Measurements from ENCODE around the gene GABRR2. TPM values are rescaled to one million over a fixed set of nuclear protein-coding genes. Genes with fewer than 3 reads are reported as not detected.

The GABRR2 gene
- polyA plus RNA-seq, 1 donor from 2014 or later: 0.31 TPM

GRCh38 chr6:89314692-89315091 is 407 bp downstream of the GABRR2 start:
- H3K79me2 ChIP-seq (replicated peaks; ENCODE audit: insufficient read depth, low read length): no peaks in the 10 kb centered on the region
- no peaks in the 10 kb centered on the region for H3K27me3 ChIP-seq (ENCODE audit: insufficient read depth, low read depth, low read length)
- H3K36me3 ChIP-seq (ENCODE audit: insufficient read depth, low read length): no peaks in the 10 kb centered on the region
- H3K9me2 ChIP-seq (ENCODE audit: insufficient read depth, low read length): no peaks in the 10 kb centered on the region
- no peaks in the 10 kb centered on the region for H3F3A ChIP-seq (ENCODE audit: insufficient read depth, low read length, poor library complexity, severe bottlenecking)
- H2AFZ ChIP-seq (ENCODE audit: low read depth, low read length): no peak overlapping the region
- TF ChIP-seq TAF1 (IDR thresholded peaks at IDR 0.05; ENCODE audit: low read depth): no peak
- no peak for TF ChIP-seq MXI1 (conservative IDR thresholded peaks at IDR 0.05; ENCODE audit: poor library complexity, severe bottlenecking)
- no peak for TF ChIP-seq CTCF (IDR thresholded peaks at IDR 0.05; ENCODE audit: poor library complexity, severe bottlenecking)
- TF ChIP-seq POLR2AphosphoS5 (IDR thresholded peaks at IDR 0.05): no peak
- no peak for TF ChIP-seq RAD21 (conservative IDR thresholded peaks at IDR 0.05)
- TF ChIP-seq EP300 (conservative IDR thresholded peaks at IDR 0.05; ENCODE audit: poor library complexity, severe bottlenecking): no peak
- no peak for TF ChIP-seq EZH2 (IDR thresholded peaks at IDR 0.05; ENCODE audit: borderline replicate concordance, insufficient read depth, low read length, poor library complexity, severe bottlenecking)
- no peak overlapping the region for H3K27ac ChIP-seq (ENCODE audit: low read length)
- H3K9ac ChIP-seq (ENCODE audit: low read length): no peak overlapping the region
- H3K4me3 ChIP-seq (ENCODE audit: low read length): no peak overlapping the region
- H3K9me3 ChIP-seq (ENCODE audit: low read length): no peaks in the 10 kb centered on the region
- no peaks in the 10 kb centered on the region for H4K20me1 ChIP-seq (ENCODE audit: insufficient read depth)
- H3K4me2 ChIP-seq (ENCODE audit: low read length): no peak overlapping the region

- no peaks in the 10 kb centered on the region for H3K9me2 ChIP-seq (ENCODE audit: insufficient read depth, low read length)
- no peaks in the 10 kb centered on the region for H3K36me3 ChIP-seq (ENCODE audit: insufficient read depth, low read length)
- no peaks in the 10 kb centered on the region for H3K27me3 ChIP-seq (ENCODE audit: insufficient read depth, low read depth, low read length)
- H3K9ac ChIP-seq (ENCODE audit: low read length): no peak overlapping the region
- no peak overlapping the region for H3K4me3 ChIP-seq (ENCODE audit: low read length)
- no peak for TF ChIP-seq EZH2 (IDR thresholded peaks at IDR 0.05; ENCODE audit: borderline replicate concordance, insufficient read depth, low read length, poor library complexity, severe bottlenecking)
- no peak for TF ChIP-seq REST (IDR thresholded peaks at IDR 0.05; ENCODE audit: borderline replicate concordance)
- TF ChIP-seq TAF1 (IDR thresholded peaks at IDR 0.05; ENCODE audit: low read depth): no peak
- no peak for TF ChIP-seq CTCF (IDR thresholded peaks at IDR 0.05; ENCODE audit: poor library complexity, severe bottlenecking)
- TF ChIP-seq RAD21 (conservative IDR thresholded peaks at IDR 0.05): no peak
- no peak for TF ChIP-seq MXI1 (conservative IDR thresholded peaks at IDR 0.05; ENCODE audit: poor library complexity, severe bottlenecking)
- no peak for TF ChIP-seq SMC3 (conservative IDR thresholded peaks at IDR 0.05; ENCODE audit: poor library complexity)
- TF ChIP-seq POLR2AphosphoS5 (IDR thresholded peaks at IDR 0.05): no peak
- no peak for TF ChIP-seq EP300 (conservative IDR thresholded peaks at IDR 0.05; ENCODE audit: poor library complexity, severe bottlenecking)
- no peaks in the 10 kb centered on the region for H3F3A ChIP-seq (ENCODE audit: insufficient read depth, low read length, poor library complexity, severe bottlenecking)
- H3K79me2 ChIP-seq (replicated peaks; ENCODE audit: insufficient read depth, low read length): no peaks in the 10 kb centered on the region
- no peaks in the 10 kb centered on the region for H4K20me1 ChIP-seq (ENCODE audit: insufficient read depth)
- H2AFZ ChIP-seq (ENCODE audit: low read depth, low read length): no peak overlapping the region
- H3K4me2 ChIP-seq (ENCODE audit: low read length): no peak overlapping the region
- no peak overlapping the region for H3K27ac ChIP-seq (ENCODE audit: low read length)
- no peaks in the 10 kb centered on the region for H3K9me3 ChIP-seq (ENCODE audit: low read length)
These were observed 2.1 kb downstream of the GABRR2 start for GRCh38 chr6:89313006-89313405.
